Measurements from ENCODE around the gene SEPTIN6. TPM values are rescaled to one million over a fixed set of nuclear protein-coding genes. Genes with fewer than 3 reads are reported as not detected.

SEPTIN6 gene
- total and polyA plus RNA-seq, 3 experiments from 2014 or later: 122 to 229 (median 125) TPM

- POLR2A ChIA-PET: interaction anchor here (0.6 to 1.2 kb wide), 2 partner anchors 96 to 123 kb away, joined by 3 to 4 read pairs; partner anchors contain the start of gene RPL39
Measured at GRCh38 chrX:119695535-119696050, 2.6 kb upstream of the SEPTIN6 start.

GRCh38 chrX:119694601-119695534, 1.9 kb upstream of the SEPTIN6 start:
- POLR2A ChIA-PET: interaction anchor here (0.9 to 1.2 kb wide), 2 partner anchors 18 to 97 kb away, joined by 3 to 6 read pairs; partner anchors contain the start of gene RPL39
- H3K4me1 Mint-ChIP-seq: peaks cover 14 to 25% (median 24%) of the 10 kb centered on the region in 3 donors
- no peak for DNase-seq
- peak overlapping the region in 4 of 8 donors; percentile 1 to 90 (median 52) for H3K27ac Mint-ChIP-seq
- peaks cover 0 to 21% (median 0%) of the 10 kb centered on the region in 3 donors for H3K36me3 Mint-ChIP-seq
- Histone ChIP-seq H3K4me3 (ENCODE audit: low read length) (no peak overlapping the region), H3K36me3 (ENCODE audit: insufficient read depth, low read length) (no peaks in the 10 kb centered on the region), H3K9me3 (ENCODE audit: low read length) (no peaks in the 10 kb centered on the region), H3K4me1 (ENCODE audit: insufficient read depth, low read length) (peaks cover 4% of the 10 kb centered on the region), H3K27me3 (ENCODE audit: insufficient read depth, low read length, poor library complexity, severe bottlenecking) (no peaks in the 10 kb centered on the region), H3K27ac (ENCODE audit: low read depth, low read length) (no peak overlapping the region)
- H3K27me3 Mint-ChIP-seq: peaks cover 0 to 3% of the 10 kb centered on the region in 2 donors
- peak overlapping the region in 5 of 7 donors; percentile 13 to 65 (median 23) for H3K4me3 Mint-ChIP-seq
- no peaks in the 10 kb centered on the region for H3K9me3 Mint-ChIP-seq
- CTCF ChIA-PET: interaction anchor here (0.6 to 0.9 kb wide), 2 partner anchors 22 to 34 kb away, joined by 3 read pairs; no protein-coding TSS in a partner anchor

More at GRCh38 chrX:119695535-119696050, 2.6 kb upstream of the SEPTIN6 start:
- CTCF ChIA-PET: interaction anchor here (0.9 kb wide), 1 partner anchor 33 kb away, joined by 3 read pairs; no protein-coding TSS in a partner anchor
- Histone ChIP-seq H3K9me3 (ENCODE audit: low read length) (no peaks in the 10 kb centered on the region), H3K4me3 (ENCODE audit: low read length) (no peak overlapping the region), H3K4me1 (ENCODE audit: insufficient read depth, low read length) (no peaks in the 10 kb centered on the region), H3K27ac (ENCODE audit: low read depth, low read length) (no peak overlapping the region), H3K36me3 (ENCODE audit: insufficient read depth, low read length) (no peaks in the 10 kb centered on the region), H3K27me3 (ENCODE audit: insufficient read depth, low read length, poor library complexity, severe bottlenecking) (no peaks in the 10 kb centered on the region)
- H3K27me3 Mint-ChIP-seq: peaks cover 0 to 3% of the 10 kb centered on the region in 2 donors
- H3K4me3 Mint-ChIP-seq: peak overlapping the region in 6 of 7 donors; percentile 13 to 65 (median 40)
- no peaks in the 10 kb centered on the region for H3K9me3 Mint-ChIP-seq
- peak overlapping the region in 3 of 8 donors; percentile 1 to 52 (median 24) for H3K27ac Mint-ChIP-seq
- H3K4me1 Mint-ChIP-seq: peaks cover 10 to 20% (median 18%) of the 10 kb centered on the region in 3 donors
- H3K36me3 Mint-ChIP-seq: peaks cover 0 to 17% (median 0%) of the 10 kb centered on the region in 3 donors
- no peak for DNase-seq

GRCh38 chrX:119693996-119694451, 1.1 kb upstream of the SEPTIN6 start:
- Mint-ChIP-seq H3K36me3 (peaks cover 0 to 23% (median 1%) of the 10 kb centered on the region in 3 donors), H3K4me3 (peak overlapping the region; percentile 69 to 99 (median 98)), H3K9me3 (no peaks in the 10 kb centered on the region), H3K27me3 (peaks cover 0 to 3% of the 10 kb centered on the region in 2 donors), H3K4me1 (peaks cover 18 to 33% (median 33%) of the 10 kb centered on the region in 3 donors), H3K27ac (peak overlapping the region in 5 of 8 donors; percentile 21 to 91 (median 74))
- no peak for DNase-seq
- H3K27me3 ChIP-seq (ENCODE audit: insufficient read depth, low read length, poor library complexity, severe bottlenecking): no peaks in the 10 kb centered on the region
- no peaks in the 10 kb centered on the region for H3K36me3 ChIP-seq (ENCODE audit: insufficient read depth, low read length)
- no peak overlapping the region for H3K4me3 ChIP-seq (ENCODE audit: low read length)
- POLR2A ChIA-PET: interaction anchor here (0.9 to 1.6 kb wide), 4 partner anchors 17 to 98 kb away, joined by 3 to 6 read pairs (median 4); partner anchors contain the start of genes RPL39 and SOWAHD
- CTCF ChIA-PET: interaction anchor here (0.6 to 5.6 kb wide), 5 partner anchors 18 to 98 kb away, joined by 3 to 32 read pairs (median 4); partner anchors contain the start of gene RPL39
- H3K9me3 ChIP-seq (ENCODE audit: low read length): no peaks in the 10 kb centered on the region
- peaks cover 9% of the 10 kb centered on the region for H3K4me1 ChIP-seq (ENCODE audit: insufficient read depth, low read length)
- H3K27ac ChIP-seq (ENCODE audit: low read depth, low read length): no peak overlapping the region

GRCh38 chrX:119692191-119693039, 553 bp downstream of the SEPTIN6 start:
- DNase-seq: peak; percentile 47 to 78 (median 75)
- ChIA-PET CTCF (interaction anchor here (0.9 to 5.6 kb wide), 12 partner anchors 9 to 99 kb away, joined by 3 to 32 read pairs (median 6); partner anchors contain the start of gene RPL39), POLR2A (interaction anchor here (0.6 to 3.9 kb wide), 11 partner anchors 8 to 100 kb away, joined by 3 to 55 read pairs (median 4); partner anchors contain the start of genes RPL39 and SOWAHD)
- no peaks in the 10 kb centered on the region for H3K27me3 ChIP-seq (ENCODE audit: insufficient read depth, low read length, poor library complexity, severe bottlenecking)
- Mint-ChIP-seq H3K9me3 (no peaks in the 10 kb centered on the region), H3K27ac (peak overlapping the region; percentile 93 to 97 (median 95)), H3K4me3 (peak overlapping the region; percentile 97 to 99 (median 99)), H3K36me3 (peaks cover 2 to 24% (median 4%) of the 10 kb centered on the region in 3 donors), H3K27me3 (peaks cover 0 to 3% of the 10 kb centered on the region in 2 donors), H3K4me1 (peaks cover 30 to 49% (median 45%) of the 10 kb centered on the region in 3 donors)
- H3K9me3 ChIP-seq (ENCODE audit: low read length): no peaks in the 10 kb centered on the region
- H3K36me3 ChIP-seq (ENCODE audit: insufficient read depth, low read length): no peaks in the 10 kb centered on the region
- peaks cover 25% of the 10 kb centered on the region for H3K4me1 ChIP-seq (ENCODE audit: insufficient read depth, low read length)
- H3K27ac ChIP-seq (ENCODE audit: low read depth, low read length): peak overlapping the region; percentile 89
- peak overlapping the region; percentile 78 for H3K4me3 ChIP-seq (ENCODE audit: low read length)

GRCh38 chrX:119690921-119691716, 1.8 kb downstream of the SEPTIN6 start:
- Mint-ChIP-seq H3K27ac (peak overlapping the region; percentile 81 to 99 (median 95)), H3K4me3 (peak overlapping the region; percentile 97 to 99 (median 99)), H3K4me1 (peaks cover 43 to 62% (median 58%) of the 10 kb centered on the region in 3 donors), H3K9me3 (no peaks in the 10 kb centered on the region), H3K36me3 (peaks cover 2 to 28% (median 4%) of the 10 kb centered on the region in 3 donors), H3K27me3 (peaks cover 0 to 4% of the 10 kb centered on the region in 2 donors)
- Histone ChIP-seq H3K27me3 (ENCODE audit: insufficient read depth, low read length, poor library complexity, severe bottlenecking) (no peaks in the 10 kb centered on the region), H3K36me3 (ENCODE audit: insufficient read depth, low read length) (no peaks in the 10 kb centered on the region), H3K27ac (ENCODE audit: low read depth, low read length) (peak overlapping the region; percentile 89), H3K9me3 (ENCODE audit: low read length) (no peaks in the 10 kb centered on the region), H3K4me3 (ENCODE audit: low read length) (peak overlapping the region; percentile 78), H3K4me1 (ENCODE audit: insufficient read depth, low read length) (peaks cover 38% of the 10 kb centered on the region)
- peak in 2 of 5 donors; percentile 54 to 59 for DNase-seq
- POLR2A ChIA-PET: interaction anchor here (0.5 to 3.9 kb wide), 9 partner anchors 9 to 208 kb away, joined by 3 to 55 read pairs (median 4); partner anchors contain the start of genes RPL39 and SOWAHD
- CTCF ChIA-PET: interaction anchor here (0.7 to 5.6 kb wide), 8 partner anchors 9 to 77 kb away, joined by 3 to 32 read pairs (median 5); no protein-coding TSS in a partner anchor

- Histone ChIP-seq H3K27ac (ENCODE audit: low read depth, low read length) (peak overlapping the region; percentile 31), H3K36me3 (ENCODE audit: insufficient read depth, low read length) (no peaks in the 10 kb centered on the region), H3K27me3 (ENCODE audit: insufficient read depth, low read length, poor library complexity, severe bottlenecking) (no peaks in the 10 kb centered on the region), H3K4me1 (ENCODE audit: insufficient read depth, low read length) (peaks cover 56% of the 10 kb centered on the region), H3K9me3 (ENCODE audit: low read length) (no peaks in the 10 kb centered on the region), H3K4me3 (ENCODE audit: low read length) (peak overlapping the region; percentile 60)
- peaks cover 63 to 79% (median 74%) of the 10 kb centered on the region in 3 donors for H3K4me1 Mint-ChIP-seq
- peaks cover 2 to 35% (median 4%) of the 10 kb centered on the region in 3 donors for H3K36me3 Mint-ChIP-seq
- ChIA-PET POLR2A (interaction anchor here (0.5 to 1.6 kb wide), 11 partner anchors 9 to 221 kb away, joined by 3 to 12 read pairs (median 3); partner anchors contain the start of genes RPL39 and SLC25A5), CTCF (interaction anchor here (0.8 to 5.6 kb wide), 5 partner anchors 13 to 173 kb away, joined by 3 to 32 read pairs (median 4); no protein-coding TSS in a partner anchor)
- peaks cover 0 to 4% of the 10 kb centered on the region in 2 donors for H3K27me3 Mint-ChIP-seq
- DNase-seq: peak in 4 of 5 donors; percentile 22 to 75 (median 69)
- peak overlapping the region; percentile 76 to 99 (median 99) for H3K4me3 Mint-ChIP-seq
- peak overlapping the region; percentile 85 to 99 (median 98) for H3K27ac Mint-ChIP-seq
- H3K9me3 Mint-ChIP-seq: no peaks in the 10 kb centered on the region
Measured at GRCh38 chrX:119688911-119689321, 4.1 kb downstream of the SEPTIN6 start.
